Heart left ventricle (tissue), 16 donors: ENCODE data around the gene CCT5. TPM values are rescaled to one million over a fixed set of nuclear protein-coding genes. Genes with fewer than 3 reads are reported as not detected.
A peak's percentile ranks its signal among the peaks of the same experiment; 100 is the strongest.

Experiments
- ATAC-seq, 4 donors: fragments of 200-7000 bp; cut with Tn5 transposase; one replicate each; pipeline ENCODE4 v1.9.1; 2020 to 2022; ENCODE audit warnings: moderate library complexity in 4 of 4, mild to moderate bottlenecking in 3 of 4, moderate number of reproducible peaks in 1 of 4
- DNase-seq, 5 donors: peaks; one replicate each; pipeline ENCODE4 v3.0.0-alpha.2; 2020
- H3K27ac ChIP-seq, 12 donors: fragments of 200-600 bp; sonication (generic) in 4 of 12; one replicate each; pipeline versions ENCODE4 v1.5.0 to v1.8.0; 2016 to 2022; ENCODE audit warnings: mild to moderate bottlenecking in 2 of 12
- H3K27me3 ChIP-seq, 9 donors: fragments of 200-600 bp; sonication (generic) in 2 of 9; one replicate each; pipeline versions ENCODE4 v1.5.1 to v1.8.0; 2016 to 2022; ENCODE audit warnings: mild to moderate bottlenecking in 3 of 9
- H3K36me3 ChIP-seq, 9 donors: fragments of 200-600 bp; sonication (generic) in 2 of 9; one replicate each; pipeline versions ENCODE4 v1.5.0 to v1.8.0; 2018 to 2022; ENCODE audit warnings: mild to moderate bottlenecking in 2 of 9
- H3K4me1 ChIP-seq, 12 donors: fragments of 200-600 bp; sonication (generic) in 4 of 12; one replicate each; pipeline versions ENCODE4 v1.5.0 to v1.8.0; 2016 to 2022; ENCODE audit warnings: mild to moderate bottlenecking in 3 of 12
- H3K4me3 ChIP-seq, 12 donors: fragments of 200-600 bp; sonication (generic) in 4 of 12; one replicate each; pipeline versions ENCODE4 v1.5.0 to v1.8.0; 2017 to 2022; ENCODE audit warnings: mild to moderate bottlenecking in 9 of 12, moderate library complexity in 4 of 12
- H3K9me3 ChIP-seq, 12 donors: fragments of 200-600 bp; sonication (generic) in 4 of 12; one replicate each; pipeline versions ENCODE4 v1.5.0 to v1.8.0; 2016 to 2022; ENCODE audit warnings: mild to moderate bottlenecking in 1 of 12
- CTCF ChIP-seq, 12 donors: fragments of 200-600 bp; sonication (generic) in 4 of 12; IDR thresholded peaks; one replicate each; pipeline versions ENCODE4 v1.5.0 to v1.8.0; 2018 to 2022; ENCODE audit warnings: antibody characterized with exemption in 12 of 12, mild to moderate bottlenecking in 5 of 12
- POLR2A ChIP-seq, 2 donors: fragments of 450-650 bp; IDR thresholded peaks; one replicate each; pipeline ENCODE4 v1.6.1; 2017; ENCODE audit warnings: antibody characterized with exemption in 2 of 2, mild to moderate bottlenecking in 2 of 2, moderate library complexity in 2 of 2
- WGBS, 4 donors: extraction: QIAGEN DNeasy Blood & Tissue Kit in 2 of 4; methylation state at CpG; one replicate each; pipeline versions ENCODE4 v1.1.5 to v1.1.7; 2013 to 2018; 5-methylcytosine and 5-hydroxymethylcytosine counted together
- intact Hi-C, 10 donors: fragments of 100-400 bp; cut with DNase I; formaldehyde crosslinking; loops; one replicate each; pipeline versions ENCODE4 v1.11.1 to v1.14.2; 2022
- polyA plus RNA-seq, 2 donors: library from polyadenylated mRNA; stranded (reverse); fragments of 200-250 nt; gene quantifications; one replicate each; pipeline ENCODE4 v1.2.3, GENCODE V29; 2013
- total RNA-seq, 9 donors: library from RNA; depleted of rRNA in 2 of 9; stranded (reverse); fragments of >200 nt in 2 of 9; fragmentation: NEBNext Ultra II Directional in 3 of 9; extraction: Animal tissue kit (Norgen Biotek cat#: 25700) in 3 of 9; gene quantifications; one replicate each; pipeline versions ENCODE4 v1.1.0 to v1.2.4, GENCODE V29; 2016 to 2023
- donor health status: ischemic (EF 13 %, LVEDD 7.1; RV severe dilation, severe dysfunction).
- donor health status: healthy with polysubstance abuse.
- donor health status: DM: no; HTN: yes; CAD: no.
- donor health status: DM: no; HTN: no; CAD: no.
- donor health status: ischemic (EF 25% LVEDD 6.9; RV normal size, moderate dysfunction).
- donor health status: ischemic (EF 25% LVEDD 5.7; RV mildly dilated, moderate dysfunction).
- donor health status: healthy.
- donor health status: DM: yes; HTN: yes; CAD: no.
- donor health status: ischemic (EF 35%, LVEDD 5.7; RV mildly dilated, moderate dysfunction).
- donor health status: nonischemic (EF 11% LVEDD 7.7; RV severe dilation, severe dysfunction).
- donor health status: DM: yes; HTN: yes; CAD: no.
- donor health status: PGD.
- donor health status: ischemic (EF 29% LVEDD 5.4; RV normal size, mild dysfunction).
- donor health status: nonischemic (EF 23%, LVEDD 6.1; RV moderate dilation, normal function).

CCT5 gene
- total and polyA plus RNA-seq, 11 donors, result 73.1 to 318 (median 108) TPM

DNA sequence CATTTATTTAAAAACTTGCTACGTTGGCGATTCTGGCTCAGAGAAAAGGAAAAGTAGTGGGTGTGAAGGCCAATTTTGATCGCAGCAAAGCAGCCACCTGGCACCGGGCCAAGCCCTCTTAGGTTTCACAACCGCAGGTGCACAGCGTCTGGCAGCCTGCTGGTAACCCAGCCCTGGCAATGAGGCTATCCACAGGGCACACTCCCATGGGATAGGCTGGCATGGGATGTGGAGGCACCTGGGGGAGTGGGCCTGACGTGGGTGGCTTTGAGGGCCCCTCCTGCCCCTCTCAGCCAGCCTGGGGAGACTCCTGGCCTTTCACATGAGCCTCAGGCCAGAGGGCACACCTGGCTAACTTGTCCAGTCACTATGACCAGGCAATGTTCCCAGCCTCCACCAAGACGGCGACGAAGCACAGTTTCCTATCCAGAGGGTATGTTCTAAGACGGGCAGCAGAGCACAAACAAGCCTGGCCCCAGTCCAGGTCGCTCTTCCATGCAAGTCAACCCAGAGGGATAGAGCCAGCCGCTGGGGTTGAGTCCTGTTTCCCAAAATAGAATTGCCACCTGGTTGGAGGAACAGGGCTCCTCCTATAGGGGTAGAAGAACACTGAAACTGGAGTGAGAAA is 38.6 kb downstream of the CCT5 start:
- Histone ChIP-seq H3K4me3 (no peak overlapping the region), H3K36me3 (peaks cover 0 to 36% (median 0%) of the 10 kb centered on the region in 9 donors), H3K4me1 (peaks cover 0 to 23% (median 7%) of the 10 kb centered on the region in 12 donors), H3K27ac (peak overlapping the region; percentile 38 to 84 (median 73)), H3K9me3 (no peaks in the 10 kb centered on the region), H3K27me3 (no peaks in the 10 kb centered on the region)
- DNase-seq (peak; percentile 43 to 82 (median 77)), ATAC-seq (peak; percentile 77 to 81 (median 80))
- WGBS, 4 donors, result 44 to 52% (median 50%) methylated on average over 9 to 13 of the region's 13 CpGs
- TF ChIP-seq CTCF (IDR thresholded peaks at IDR 0.05), result no peak
- TF ChIP-seq POLR2A (IDR thresholded peaks at IDR 0.05), result no peak
- intact Hi-C loops, result loop anchor here in 6 of 10 donors (5.0 to 10.0 kb wide), 6 partner anchors 46 to 346 kb away; partner anchors contain the start of gene MARCHF6 (in 1 of the 6)

DNA sequence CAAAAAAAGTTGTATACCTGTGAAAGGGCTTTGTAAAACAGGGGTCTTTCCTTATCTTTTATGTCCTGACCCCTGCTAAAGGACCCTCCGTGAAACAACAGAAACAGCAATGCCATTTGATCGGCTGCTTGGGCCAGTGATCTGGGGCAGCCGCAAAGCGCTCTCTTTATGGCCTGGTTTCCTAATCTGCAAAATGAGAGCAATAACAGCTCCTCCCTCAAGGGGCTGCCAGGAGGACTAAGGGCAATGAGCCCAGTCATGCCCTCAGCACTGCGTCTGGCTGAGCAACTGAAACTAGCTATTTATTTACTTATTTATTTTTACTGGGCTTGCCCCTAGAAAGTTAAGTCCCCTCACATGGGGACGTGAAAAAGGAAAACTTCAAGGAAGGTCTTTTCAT is 39.3 kb downstream of the CCT5 start:
- no peaks in the 10 kb centered on the region for H3K27me3 ChIP-seq
- H3K36me3 ChIP-seq, result peaks cover 0 to 36% (median 0%) of the 10 kb centered on the region in 9 donors
- H3K9me3 ChIP-seq, result no peaks in the 10 kb centered on the region
- peak; percentile 74 to 87 (median 79) for ATAC-seq
- peak overlapping the region; percentile 38 to 84 (median 73) for H3K27ac ChIP-seq
- H3K4me3 ChIP-seq, result no peak overlapping the region
- DNase-seq, result peak in 3 of 5 donors; percentile 29 to 51 (median 34)
- TF ChIP-seq POLR2A (IDR thresholded peaks at IDR 0.05) (no peak), CTCF (IDR thresholded peaks at IDR 0.05) (no peak)
- intact Hi-C loops, result loop anchor here in 6 of 10 donors (5.0 to 10.0 kb wide), 6 partner anchors 45 to 345 kb away; partner anchors contain the start of gene MARCHF6 (in 1 of the 6)
- H3K4me1 ChIP-seq, result peaks cover 0 to 20% (median 6%) of the 10 kb centered on the region in 12 donors
- WGBS, 4 donors, result 47 to 53% (median 51%) methylated on average over 6 of the region's 6 CpGs

DNA sequence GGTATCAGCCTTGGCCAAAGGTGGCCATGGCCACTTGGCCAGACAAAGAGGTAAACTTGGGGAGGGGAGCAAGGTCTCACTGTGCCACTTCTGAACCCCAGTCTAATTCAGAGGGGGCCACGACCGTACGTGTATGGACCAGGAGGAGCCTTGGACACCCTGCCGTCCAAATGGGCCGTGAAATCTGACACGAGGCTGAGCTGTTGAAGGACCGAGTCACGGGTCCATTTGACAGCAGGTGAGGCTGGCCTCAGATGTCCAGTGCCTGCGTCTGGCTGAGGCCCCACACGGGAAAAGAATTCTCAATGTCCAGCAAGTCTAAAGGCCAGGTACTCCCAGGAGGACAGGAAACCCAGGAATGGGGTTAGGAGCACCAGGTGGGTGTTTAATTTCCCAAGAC is 39.9 kb downstream of the CCT5 start:
- H3K36me3 ChIP-seq, result peaks cover 0 to 36% (median 0%) of the 10 kb centered on the region in 9 donors
- WGBS, 4 donors, result 88 to 96% (median 95%) methylated on average over 4 to 10 of the region's 10 CpGs
- TF ChIP-seq POLR2A (IDR thresholded peaks at IDR 0.05), result no peak
- TF ChIP-seq CTCF (IDR thresholded peaks at IDR 0.05), result no peak
- DNase-seq (no peak), ATAC-seq (peak in 1 of 4 donors; percentile 3)
- H3K27ac ChIP-seq, result peak overlapping the region in 6 of 12 donors; percentile 38 to 84 (median 75)
- intact Hi-C loops, result loop anchor here in 6 of 10 donors (5.0 to 10.0 kb wide), 6 partner anchors 45 to 345 kb away; partner anchors contain the start of gene MARCHF6 (in 1 of the 6)
- H3K27me3 ChIP-seq, result no peaks in the 10 kb centered on the region
- H3K4me3 ChIP-seq, result no peak overlapping the region
- no peaks in the 10 kb centered on the region for H3K9me3 ChIP-seq
- H3K4me1 ChIP-seq, result peaks cover 0 to 19% (median 6%) of the 10 kb centered on the region in 12 donors

- H3K9me3 ChIP-seq, result no peaks in the 10 kb centered on the region
- intact Hi-C loops, result loop anchor here in 1 of 10 donors (10.0 kb wide), 1 partner anchor 334 kb away; no protein-coding TSS in a partner anchor
- H3K36me3 ChIP-seq, result peaks cover 0 to 36% (median 0%) of the 10 kb centered on the region in 9 donors
- TF ChIP-seq CTCF (IDR thresholded peaks at IDR 0.05), result no peak
- TF ChIP-seq POLR2A (IDR thresholded peaks at IDR 0.05), result no peak
- WGBS, 4 donors, result 86 to 91% (median 89%) methylated on average over 9 of the region's 9 CpGs
- no peak for ATAC-seq
- DNase-seq, result no peak
- H3K27me3 ChIP-seq, result no peaks in the 10 kb centered on the region
- no peak overlapping the region for H3K27ac ChIP-seq
- peaks cover 0 to 19% (median 6%) of the 10 kb centered on the region in 12 donors for H3K4me1 ChIP-seq
- no peak overlapping the region for H3K4me3 ChIP-seq
Measured at GRCh38 chr5:10290438-10290837, 40.4 kb downstream of the CCT5 start.
